NB4 (cell line): ENCODE data around the gene GORAB.

ENCODE experiments used
- POLR2A ChIP-seq: IDR thresholded peaks from 2 replicates; pipeline ENCODE4 v1.6.1; 2011; ENCODE audit warnings: mild to moderate bottlenecking; ENCODE audit not compliant: insufficient read length; ENCODE audit errors: extremely low read depth
- TF ChIP-seq, protein P1 (sequence below): IDR thresholded peaks from one replicate; pipeline ENCODE4 v1.5.1; 2012; ENCODE audit warnings: low read depth, low read length
- TF ChIP-seq, protein P2 (sequence below): IDR thresholded peaks from 2 replicates; pipeline ENCODE4 v1.6.1; 2011; ENCODE audit warnings: low read depth, low read length

DNA sequence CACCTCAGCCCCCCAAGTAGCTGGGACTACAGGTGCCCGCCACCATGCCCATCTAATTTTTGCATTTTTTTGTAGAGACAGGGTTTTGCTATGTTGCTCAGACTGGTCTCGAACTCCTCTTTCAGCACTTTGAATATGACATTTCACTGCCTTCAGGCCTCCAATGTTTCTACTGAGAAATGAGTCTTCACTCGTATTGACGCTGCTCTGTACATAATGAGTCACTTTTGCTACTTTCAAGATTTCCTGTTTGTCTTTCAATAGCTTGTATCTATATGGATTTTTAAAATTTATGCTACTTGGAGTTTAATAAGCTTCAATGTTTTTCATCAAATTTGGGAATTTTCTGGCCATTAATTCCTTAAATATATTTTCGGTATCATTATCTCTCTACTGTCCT, 64.7 kb downstream of the GORAB start:
- TF ChIP-seq, protein P1, sequence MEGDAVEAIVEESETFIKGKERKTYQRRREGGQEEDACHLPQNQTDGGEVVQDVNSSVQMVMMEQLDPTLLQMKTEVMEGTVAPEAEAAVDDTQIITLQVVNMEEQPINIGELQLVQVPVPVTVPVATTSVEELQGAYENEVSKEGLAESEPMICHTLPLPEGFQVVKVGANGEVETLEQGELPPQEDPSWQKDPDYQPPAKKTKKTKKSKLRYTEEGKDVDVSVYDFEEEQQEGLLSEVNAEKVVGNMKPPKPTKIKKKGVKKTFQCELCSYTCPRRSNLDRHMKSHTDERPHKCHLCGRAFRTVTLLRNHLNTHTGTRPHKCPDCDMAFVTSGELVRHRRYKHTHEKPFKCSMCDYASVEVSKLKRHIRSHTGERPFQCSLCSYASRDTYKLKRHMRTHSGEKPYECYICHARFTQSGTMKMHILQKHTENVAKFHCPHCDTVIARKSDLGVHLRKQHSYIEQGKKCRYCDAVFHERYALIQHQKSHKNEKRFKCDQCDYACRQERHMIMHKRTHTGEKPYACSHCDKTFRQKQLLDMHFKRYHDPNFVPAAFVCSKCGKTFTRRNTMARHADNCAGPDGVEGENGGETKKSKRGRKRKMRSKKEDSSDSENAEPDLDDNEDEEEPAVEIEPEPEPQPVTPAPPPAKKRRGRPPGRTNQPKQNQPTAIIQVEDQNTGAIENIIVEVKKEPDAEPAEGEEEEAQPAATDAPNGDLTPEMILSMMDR = no peak
- no peak for TF ChIP-seq POLR2A
- TF ChIP-seq, protein P2, sequence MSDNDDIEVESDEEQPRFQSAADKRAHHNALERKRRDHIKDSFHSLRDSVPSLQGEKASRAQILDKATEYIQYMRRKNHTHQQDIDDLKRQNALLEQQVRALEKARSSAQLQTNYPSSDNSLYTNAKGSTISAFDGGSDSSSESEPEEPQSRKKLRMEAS = no peak
